ENCODE data around the gene DLX6.

DNA sequence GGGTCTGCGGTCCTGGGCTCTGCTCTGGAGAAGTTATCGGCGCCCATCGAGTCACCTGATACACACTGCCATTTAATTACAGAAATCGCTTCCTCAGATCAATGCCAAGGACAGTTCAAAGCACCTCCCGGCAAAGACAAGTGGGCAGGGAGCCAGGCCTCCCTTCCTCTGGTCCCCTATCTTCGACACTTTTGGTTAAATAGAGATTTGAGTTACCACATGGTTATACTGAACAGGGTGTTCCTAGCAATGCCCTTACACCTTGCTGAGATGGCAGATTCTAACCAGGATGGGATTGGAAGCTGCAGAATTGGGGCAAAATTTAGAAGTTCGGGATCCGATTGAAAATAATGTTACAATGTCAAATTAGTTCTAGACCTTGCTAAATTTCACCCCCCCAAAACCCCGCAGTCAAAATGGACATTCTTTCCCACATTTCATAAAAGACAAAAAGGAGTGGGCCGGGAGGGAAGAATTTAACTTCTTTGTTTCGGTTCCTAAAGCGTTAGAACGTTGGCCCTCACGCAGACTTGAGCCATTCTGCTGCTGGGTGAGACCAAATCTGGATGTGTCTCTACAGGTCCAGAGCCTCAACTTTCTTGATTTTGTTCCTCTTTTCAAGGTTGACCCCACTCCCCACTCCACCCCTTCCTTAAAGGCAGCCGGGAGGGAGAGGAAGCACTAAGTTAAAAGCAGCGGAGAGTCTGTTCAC is 21.5 kb downstream of the DLX6 start:
- TF ChIP-seq, protein P1, sequence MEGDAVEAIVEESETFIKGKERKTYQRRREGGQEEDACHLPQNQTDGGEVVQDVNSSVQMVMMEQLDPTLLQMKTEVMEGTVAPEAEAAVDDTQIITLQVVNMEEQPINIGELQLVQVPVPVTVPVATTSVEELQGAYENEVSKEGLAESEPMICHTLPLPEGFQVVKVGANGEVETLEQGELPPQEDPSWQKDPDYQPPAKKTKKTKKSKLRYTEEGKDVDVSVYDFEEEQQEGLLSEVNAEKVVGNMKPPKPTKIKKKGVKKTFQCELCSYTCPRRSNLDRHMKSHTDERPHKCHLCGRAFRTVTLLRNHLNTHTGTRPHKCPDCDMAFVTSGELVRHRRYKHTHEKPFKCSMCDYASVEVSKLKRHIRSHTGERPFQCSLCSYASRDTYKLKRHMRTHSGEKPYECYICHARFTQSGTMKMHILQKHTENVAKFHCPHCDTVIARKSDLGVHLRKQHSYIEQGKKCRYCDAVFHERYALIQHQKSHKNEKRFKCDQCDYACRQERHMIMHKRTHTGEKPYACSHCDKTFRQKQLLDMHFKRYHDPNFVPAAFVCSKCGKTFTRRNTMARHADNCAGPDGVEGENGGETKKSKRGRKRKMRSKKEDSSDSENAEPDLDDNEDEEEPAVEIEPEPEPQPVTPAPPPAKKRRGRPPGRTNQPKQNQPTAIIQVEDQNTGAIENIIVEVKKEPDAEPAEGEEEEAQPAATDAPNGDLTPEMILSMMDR (conservative IDR thresholded peaks at IDR 0.05) = no peak
- TF ChIP-seq EZH2 (IDR thresholded peaks at IDR 0.05; ENCODE audit: low read depth) = no peak
